IMR-90 (cell line): ENCODE data around the gene CELA1. TPM values are rescaled to one million over a fixed set of nuclear protein-coding genes. Genes with fewer than 3 reads are reported as not detected.

ENCODE experiments used
- ATAC-seq: fragments of 200-7000 bp; cut with Tn5 transposase; 2 replicates; pipeline ENCODE4 v1.9.1; 2020; ENCODE audit warnings: low read depth, mild to moderate bottlenecking, moderate library complexity
- BruUV-seq: library from RNA; stranded (reverse); fragments of 400-500 nt; replicated peaks from 2 replicates; lab custom pipeline; 2021; lab: Mats Ljungman, UMichigan
- CTCF ChIA-PET: fragments of 300-600 bp; formaldehyde crosslinking; extraction: SDS; loops from one replicate; lab custom pipeline; 2021; ENCODE audit warnings: antibody characterized with exemption; lab: Yijun Ruan, JAX
- POLR2A ChIA-PET: fragments of 300-600 bp; sonication (Branson Sonifier 250); formaldehyde crosslinking; loops from one replicate; lab custom pipeline; 2022; ENCODE audit warnings: antibody characterized with exemption; ENCODE audit not compliant: unreplicated experiment; lab: Charles Lee
- DNase-seq: peaks from one replicate; pipeline ENCODE4 v3.0.0; 2013
- H2AFZ ChIP-seq: replicated peaks from 2 replicates; pipeline ENCODE3; 2013; ENCODE audit warnings: low read length, mild to moderate bottlenecking; ENCODE audit not compliant: poor library complexity
- H2AK5ac ChIP-seq: 2 replicates; pipeline ENCODE4 v1.6.1; 2013; ENCODE audit warnings: low read depth, low read length, inconsistent platforms
- H2AK9ac ChIP-seq: replicated peaks from 2 replicates; pipeline ENCODE3; 2013; ENCODE audit warnings: mild to moderate bottlenecking, low read depth, low read length, moderate library complexity; ENCODE audit not compliant: poor library complexity
- H2BK120ac ChIP-seq: 2 replicates; pipeline ENCODE4 v1.6.1; 2013; ENCODE audit warnings: low read depth, low read length, inconsistent platforms
- H2BK15ac ChIP-seq: 3 replicates; pipeline ENCODE4 v1.6.1; 2013; ENCODE audit warnings: low read depth, low read length, inconsistent platforms
- H2BK20ac ChIP-seq: 2 replicates; pipeline ENCODE4 v1.6.1; 2013; ENCODE audit warnings: low read depth, mild to moderate bottlenecking, inconsistent platforms, low read length, moderate library complexity
- H2BK5ac ChIP-seq: 2 replicates; pipeline ENCODE4 v1.6.1; 2013; ENCODE audit warnings: mild to moderate bottlenecking, low read depth, low read length, inconsistent platforms; ENCODE audit not compliant: poor library complexity, severe bottlenecking
- H3K14ac ChIP-seq: replicated peaks from 2 replicates; pipeline ENCODE4 v1.6.1; 2013; ENCODE audit warnings: low read depth, low read length, inconsistent platforms
- H3K18ac ChIP-seq: 2 replicates; pipeline ENCODE4 v1.6.1; 2013; ENCODE audit warnings: low read depth, low read length, control low read depth
- H3K23ac ChIP-seq: 2 replicates; pipeline ENCODE4 v1.6.1; 2013; ENCODE audit warnings: low read depth, low read length, inconsistent platforms
- H3K27ac ChIP-seq: 2 replicates; pipeline ENCODE4 v1.5.1; 2013; ENCODE audit warnings: mild to moderate bottlenecking, control low read depth, low read length; ENCODE audit not compliant: insufficient read depth
- H3K27me3 ChIP-seq: 2 replicates; pipeline ENCODE4 v1.6.1; 2013; ENCODE audit warnings: low read length; ENCODE audit not compliant: control insufficient read depth, insufficient read depth
- H3K36me3 ChIP-seq: 2 replicates; pipeline ENCODE4 v1.6.1; 2013; ENCODE audit warnings: low read length, mixed read lengths; ENCODE audit not compliant: control insufficient read depth, insufficient read depth
- H3K4ac ChIP-seq: 2 replicates; pipeline ENCODE4 v1.6.1; 2013; ENCODE audit warnings: low read depth, low read length, inconsistent platforms
- H3K4me1 ChIP-seq: 2 replicates; pipeline ENCODE4 v1.6.1; 2013; ENCODE audit warnings: low read length, mixed read lengths; ENCODE audit not compliant: control insufficient read depth, insufficient read depth
- H3K4me2 ChIP-seq: 2 replicates; pipeline ENCODE4 v1.6.1; 2013; ENCODE audit warnings: low read depth, mild to moderate bottlenecking, control low read depth, low read length, moderate library complexity
- H3K4me3 ChIP-seq: 2 replicates; pipeline ENCODE4 v1.5.1; 2013; ENCODE audit warnings: low read depth, mild to moderate bottlenecking, control low read depth, low read length, moderate library complexity; ENCODE audit not compliant: insufficient read depth
- H3K56ac ChIP-seq: 2 replicates; pipeline ENCODE4 v1.6.1; 2013; ENCODE audit warnings: low read length, inconsistent platforms; ENCODE audit not compliant: insufficient read depth; ENCODE audit errors: extremely low read depth
- H3K79me1 ChIP-seq, 2 experiments: 2 replicates each; pipeline ENCODE4 v1.6.1; 2013; ENCODE audit warnings: low read length in 2 of 2, inconsistent platforms in 1 of 2, low read depth in 1 of 2
- H3K9ac ChIP-seq: 2 replicates; pipeline ENCODE4 v1.6.1; 2013; ENCODE audit warnings: low read depth, low read length, control low read depth
- H3K9me1 ChIP-seq: 2 replicates; pipeline ENCODE4 v1.6.1; 2013; ENCODE audit warnings: low read length, inconsistent platforms; ENCODE audit not compliant: insufficient read depth
- H3K9me3 ChIP-seq: 2 replicates; pipeline ENCODE4 v1.6.1; 2013; ENCODE audit warnings: low read length; ENCODE audit not compliant: control insufficient read depth, insufficient read depth
- H4K20me1 ChIP-seq: 2 replicates; pipeline ENCODE4 v1.6.1; 2013; ENCODE audit warnings: low read length, inconsistent platforms; ENCODE audit not compliant: insufficient read depth
- H4K5ac ChIP-seq: 2 replicates; pipeline ENCODE4 v1.6.1; 2013; ENCODE audit warnings: mild to moderate bottlenecking, low read depth, low read length, control low read depth
- H4K8ac ChIP-seq, 2 experiments: 2 replicates each; pipeline ENCODE4 v1.6.1; 2013; ENCODE audit warnings: low read depth in 2 of 2, low read length in 2 of 2, control low read depth in 1 of 2, inconsistent platforms in 1 of 2
- H4K91ac ChIP-seq: 2 replicates; pipeline ENCODE4 v1.6.1; 2013; ENCODE audit warnings: low read depth, low read length, inconsistent platforms; ENCODE audit not compliant: insufficient read depth
- RAD21 ChIP-seq: IDR thresholded peaks from 2 replicates; pipeline ENCODE4 v1.6.1; 2012; ENCODE audit warnings: low read length, improper control_type of control experiment
- RFX5 ChIP-seq: IDR thresholded peaks from 2 replicates; pipeline ENCODE4 v1.8.0; 2012; ENCODE audit warnings: low read depth, mild to moderate bottlenecking, low read length, moderate library complexity
- SMC3 ChIP-seq: fragments of 150-350 bp; IDR thresholded peaks from 2 replicates; pipeline ENCODE4 v1.6.1; 2016; ENCODE audit warnings: low read depth, mild to moderate bottlenecking, antibody characterized with exemption, low read length, moderate library complexity
- USF2 ChIP-seq: fragments of 150-350 bp; IDR thresholded peaks from 2 replicates; pipeline ENCODE4 v1.6.1; 2017; ENCODE audit warnings: mild to moderate bottlenecking, antibody characterized with exemption, low read length, low read depth
- WGBS, 2 experiments: methylation state at CpG; one replicate each; pipeline versions ENCODE4 v1.1.5 to v1.1.7; 2013; ENCODE audit warnings: missing lambda C conversion rate in 2 of 2; ENCODE audit not compliant: insufficient read length in 1 of 2; ENCODE audit errors: extremely low coverage in 2 of 2; 5-methylcytosine and 5-hydroxymethylcytosine counted together
- dilution Hi-C: fragments of 300-500 bp; cut with HindIII; formaldehyde crosslinking; loops from one replicate; pipeline ENCODE4 v1.14.3; 2018; ENCODE audit warnings: low sequenced_read_pairs; ENCODE audit not compliant: unreplicated experiment
- in situ Hi-C: fragments of 300-500 bp; cut with MboI; formaldehyde crosslinking; loops from 3 replicates; pipeline ENCODE4 v1.14.3; 2019; ENCODE audit warnings: low sequenced_read_pairs, inconsistent platforms, mixed read lengths
- intact Hi-C: fragments of 100-400 bp; cut with micrococcal nuclease; formaldehyde crosslinking; loops from 2 replicates; pipeline ENCODE4 v1.10.0; 2022
- polyA plus RNA-seq, 3 experiments: library from polyadenylated mRNA; depleted of rRNA; stranded (reverse); fragments of >200 nt; gene quantifications; 2 replicates each; pipeline ENCODE4 v1.2.3, GENCODE V29; 2012; ENCODE audit warnings: low replicate concordance in 1 of 3
- total RNA-seq: library from RNA; depleted of rRNA; stranded (reverse); fragments of >200 nt; gene quantifications from 2 replicates; pipeline ENCODE4 v1.2.3, GENCODE V29; 2012

CELA1 gene
- total and polyA plus RNA-seq, 2 of the 4 experiments (the other 2 are of a cell fraction) = not detected

GRCh38 chr12:51369581-51369980, 23.1 kb upstream of the CELA1 start:
- peaks cover 0 to 29% of the 10 kb centered on the region in 2 experiments; a peak in 1 of 4 replicates for H3K79me1 ChIP-seq
- no peaks in the 10 kb centered on the region for H3K9me3 ChIP-seq
- H3K9ac ChIP-seq = no peak overlapping the region
- peak overlapping the region; percentile 61 for H2BK120ac ChIP-seq
- CTCF ChIA-PET = no interaction called here
- H3K36me3 ChIP-seq = no peaks in the 10 kb centered on the region
- H4K91ac ChIP-seq = no peak overlapping the region
- peaks cover 12% of the 10 kb centered on the region for H3K4me1 ChIP-seq
- peak overlapping the region; percentile 57 for H2AFZ ChIP-seq
- H2BK20ac ChIP-seq = no peak overlapping the region; the same call in 1 of the 2 replicates
- 100% methylated on average over 1 of the region's 4 CpGs; no CpG with 5 or more reads in 1 of the 2 experiments for WGBS, 2 experiments
- H3K4me3 ChIP-seq = no peak overlapping the region
- no peak for TF ChIP-seq SMC3
- no peak for TF ChIP-seq RAD21
- no peak for TF ChIP-seq RFX5
- no peak for TF ChIP-seq USF2
- H3K14ac ChIP-seq = peak overlapping the region; percentile 53; the same call in 1 of the 2 replicates
- H3K18ac ChIP-seq = no peak overlapping the region
- peak overlapping the region in 1 of 2 experiments; percentile 43; a peak in 1 of 4 replicates for H4K8ac ChIP-seq
- H4K5ac ChIP-seq = no peak overlapping the region
- H3K23ac ChIP-seq = no peak overlapping the region
- H4K20me1 ChIP-seq = no peaks in the 10 kb centered on the region
- in situ Hi-C loops = loop anchor here (25.0 kb wide), 1 partner anchor 857 kb away; the partner anchor contains the start of gene DIP2B
- H2BK5ac ChIP-seq = no peak overlapping the region
- no peak overlapping the region for H3K4me2 ChIP-seq
- dilution Hi-C loops = no loop called here
- intact Hi-C loops = no loop called here
- POLR2A ChIA-PET = no interaction called here
- peak overlapping the region; percentile 79 for H2AK9ac ChIP-seq
- BruUV-seq = no TSS peak
- DNase-seq (no peak), ATAC-seq (no peak)
- peak overlapping the region; percentile 85 for H2AK5ac ChIP-seq
- peaks cover 20% of the 10 kb centered on the region for H3K9me1 ChIP-seq
- H2BK15ac ChIP-seq = peak overlapping the region; percentile 48; the same call in 1 of the 3 replicates
- H3K4ac ChIP-seq = peak overlapping the region; percentile 39
- no peak overlapping the region for H3K27ac ChIP-seq
- H3K27me3 ChIP-seq = no peaks in the 10 kb centered on the region
- H3K56ac ChIP-seq = no peak overlapping the region
